Muscle of leg (tissue), 11 donors: ENCODE results near the gene FARS2. TPM values are rescaled to one million over a fixed set of nuclear protein-coding genes. Genes with fewer than 3 reads are reported as not detected.
"Not testable (repeated sequence)": the region's sequence is repeated elsewhere in the genome, so short reads cannot be mapped to it uniquely, and the experiment has no call there.

Experiments used
- DNase-seq: peaks from one replicate; pipeline ENCODE4 v3.0.0; 2013
- H3K27ac ChIP-seq: one replicate; pipeline ENCODE4 v1.5.1; 2013; ENCODE audit warnings: mild to moderate bottlenecking, low read length, control low read depth
- H3K27me3 ChIP-seq: one replicate; pipeline ENCODE4 v1.6.1; 2013; ENCODE audit warnings: low read length; ENCODE audit not compliant: control insufficient read depth, insufficient read depth
- H3K36me3 ChIP-seq: one replicate; pipeline ENCODE4 v1.6.1; 2013; ENCODE audit warnings: low read length; ENCODE audit not compliant: control insufficient read depth, insufficient read depth
- H3K4me1 ChIP-seq: one replicate; pipeline ENCODE4 v1.6.1; 2013; ENCODE audit warnings: low read length; ENCODE audit not compliant: control insufficient read depth, insufficient read depth
- H3K4me3 ChIP-seq: one replicate; pipeline ENCODE4 v1.5.1; 2013; ENCODE audit warnings: low read length, control low read depth
- H3K9me3 ChIP-seq: replicated peaks from 2 replicates; pipeline ENCODE4 v1.6.1; 2013; ENCODE audit warnings: low read depth, low read length; ENCODE audit not compliant: control insufficient read depth
- WGBS: methylation state at CpG from one replicate; pipeline ENCODE4 v1.1.5; 2013; ENCODE audit warnings: missing lambda C conversion rate; ENCODE audit not compliant: insufficient coverage; 5-methylcytosine and 5-hydroxymethylcytosine counted together
- polyA plus RNA-seq, 8 donors: library from polyadenylated mRNA; unstranded; fragments of 120-200 nt; gene quantifications; one replicate each; pipeline versions ENCODE4 v1.2.1 to v1.2.3, GENCODE V29; 2013; ENCODE audit warnings: inconsistent platforms in 1 of 8, low replicate concordance in 1 of 8; ENCODE audit not compliant: insufficient read length in 8 of 8, insufficient read depth in 1 of 8
- total RNA-seq: library from RNA; stranded (reverse); fragments of 120-200 nt; gene quantifications from one replicate; pipeline ENCODE4 v1.2.4, GENCODE V29; 2013

Gene FARS2
- total and polyA plus RNA-seq, 9 donors, result 9.7 to 16.9 (median 12.4) TPM

- Histone ChIP-seq H3K27ac (no peak overlapping the region), H3K4me3 (no peak overlapping the region), H3K27me3 (no peaks in the 10 kb centered on the region), H3K4me1 (peaks cover 3% of the 10 kb centered on the region), H3K9me3 (no peaks in the 10 kb centered on the region), H3K36me3 (no peaks in the 10 kb centered on the region)
- no peak for DNase-seq
- 60% methylated on average over 1 of the region's 2 CpGs for WGBS
Observed at GRCh38 chr6:5679270-5679669, 418.0 kb downstream of the FARS2 start.

GRCh38 chr6:5679691-5680090, 418.4 kb downstream of the FARS2 start:
- no peaks in the 10 kb centered on the region for H3K36me3 ChIP-seq
- no peak for DNase-seq
- H3K4me3 ChIP-seq, result no peak overlapping the region
- H3K4me1 ChIP-seq, result peaks cover 3% of the 10 kb centered on the region
- WGBS, result 16% methylated on average over 4 of the region's 4 CpGs
- no peak overlapping the region for H3K27ac ChIP-seq
- no peaks in the 10 kb centered on the region for H3K9me3 ChIP-seq
- H3K27me3 ChIP-seq, result no peaks in the 10 kb centered on the region

- H3K27me3 ChIP-seq, result no peaks in the 10 kb centered on the region
- H3K9me3 ChIP-seq, result no peaks in the 10 kb centered on the region
- no peaks in the 10 kb centered on the region for H3K36me3 ChIP-seq
- no peak for DNase-seq
- peaks cover 3% of the 10 kb centered on the region for H3K4me1 ChIP-seq
- H3K27ac ChIP-seq, result no peak overlapping the region
- no peak overlapping the region for H3K4me3 ChIP-seq
- WGBS, result 70% methylated on average over 2 of the region's 5 CpGs
Observed at GRCh38 chr6:5680095-5680494, 418.8 kb downstream of the FARS2 start.

GRCh38 chr6:5681480-5681879, 420.2 kb downstream of the FARS2 start:
- Histone ChIP-seq H3K36me3 (no peaks in the 10 kb centered on the region), H3K27me3 (no peaks in the 10 kb centered on the region), H3K9me3 (no peaks in the 10 kb centered on the region), H3K4me1 (peaks cover 3% of the 10 kb centered on the region), H3K27ac (no peak overlapping the region), H3K4me3 (no peak overlapping the region)
- no peak for DNase-seq
- 59% methylated on average over 3 of the region's 4 CpGs for WGBS

- H3K27ac ChIP-seq, result no peak overlapping the region
- WGBS, result 90% methylated on average over 4 of the region's 4 CpGs
Observed at GRCh38 chr6:5682530-5682929, 421.2 kb downstream of the FARS2 start.

GRCh38 chr6:5683747-5684146, 422.4 kb downstream of the FARS2 start:
- not testable (repeated sequence) for H3K4me1 ChIP-seq, H3K9me3 ChIP-seq, H3K36me3 ChIP-seq, DNase-seq, H3K27ac ChIP-seq, H3K27me3 ChIP-seq, H3K4me3 ChIP-seq
- 61% methylated on average over 3 of the region's 5 CpGs for WGBS

More at GRCh38 chr6:5682530-5682929, 421.2 kb downstream of the FARS2 start:
- Histone ChIP-seq H3K27me3 (no peaks in the 10 kb centered on the region), H3K4me3 (no peak overlapping the region), H3K36me3 (no peaks in the 10 kb centered on the region), H3K4me1 (peaks cover 3% of the 10 kb centered on the region), H3K9me3 (no peaks in the 10 kb centered on the region)
- DNase-seq, result no peak

GRCh38 chr6:5684320-5685053, 423.2 kb downstream of the FARS2 start:
- 87% methylated on average over 3 of the region's 6 CpGs for WGBS
- no peaks in the 10 kb centered on the region for H3K4me1 ChIP-seq
- no peaks in the 10 kb centered on the region for H3K9me3 ChIP-seq
- H3K36me3 ChIP-seq, result no peaks in the 10 kb centered on the region
- no peaks in the 10 kb centered on the region for H3K27me3 ChIP-seq
- no peak overlapping the region for H3K27ac ChIP-seq
- no peak for DNase-seq
- H3K4me3 ChIP-seq, result no peak overlapping the region

GRCh38 chr6:5693225-5694145, 432.2 kb downstream of the FARS2 start:
- H3K9me3 ChIP-seq, result peaks cover 3% of the 10 kb centered on the region
- no peaks in the 10 kb centered on the region for H3K36me3 ChIP-seq
- DNase-seq, result no peak
- H3K4me1 ChIP-seq, result no peaks in the 10 kb centered on the region
- 79% methylated on average over 2 of the region's 13 CpGs for WGBS
- no peak overlapping the region for H3K27ac ChIP-seq
- H3K4me3 ChIP-seq, result no peak overlapping the region
- no peaks in the 10 kb centered on the region for H3K27me3 ChIP-seq

GRCh38 chr6:5695260-5696245, 434.2 kb downstream of the FARS2 start:
- no peak for DNase-seq
- Histone ChIP-seq H3K27me3 (no peaks in the 10 kb centered on the region), H3K9me3 (peaks cover 3% of the 10 kb centered on the region), H3K4me1 (no peaks in the 10 kb centered on the region), H3K4me3 (no peak overlapping the region), H3K36me3 (no peaks in the 10 kb centered on the region), H3K27ac (no peak overlapping the region)
- WGBS, result 61% methylated on average over 4 of the region's 12 CpGs
